Right forelimb (tissue), 1 donor: ENCODE results near the gene CLIC3.
A peak's percentile ranks its signal among the peaks of the same experiment; 100 is the strongest.

ENCODE experiments used
- DNase-seq: peaks from one replicate; pipeline ENCODE4 v3.0.0-alpha.2; 2018

The CLIC3 gene

DNA sequence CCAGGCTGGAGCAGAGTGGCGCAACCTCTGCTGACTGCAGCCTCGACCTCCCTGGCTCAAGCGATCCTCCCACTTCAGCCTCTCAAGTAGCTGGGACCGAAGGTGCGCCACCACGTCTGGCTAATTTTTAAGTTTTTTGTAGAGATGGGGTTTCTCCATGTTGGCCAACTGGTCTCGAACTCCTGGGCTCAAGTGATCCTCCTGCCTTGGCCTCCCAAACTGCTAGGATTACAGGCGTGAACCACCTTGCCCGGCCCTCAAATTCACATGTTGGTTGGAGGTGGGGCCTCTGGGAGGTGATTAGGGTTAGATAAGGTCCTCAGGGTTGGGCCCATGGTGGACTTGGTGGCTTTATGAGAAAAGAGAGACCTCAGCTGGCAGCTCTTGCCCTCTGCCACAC, 34.2 kb downstream of the CLIC3 start:
- DNase-seq: no peak

DNA sequence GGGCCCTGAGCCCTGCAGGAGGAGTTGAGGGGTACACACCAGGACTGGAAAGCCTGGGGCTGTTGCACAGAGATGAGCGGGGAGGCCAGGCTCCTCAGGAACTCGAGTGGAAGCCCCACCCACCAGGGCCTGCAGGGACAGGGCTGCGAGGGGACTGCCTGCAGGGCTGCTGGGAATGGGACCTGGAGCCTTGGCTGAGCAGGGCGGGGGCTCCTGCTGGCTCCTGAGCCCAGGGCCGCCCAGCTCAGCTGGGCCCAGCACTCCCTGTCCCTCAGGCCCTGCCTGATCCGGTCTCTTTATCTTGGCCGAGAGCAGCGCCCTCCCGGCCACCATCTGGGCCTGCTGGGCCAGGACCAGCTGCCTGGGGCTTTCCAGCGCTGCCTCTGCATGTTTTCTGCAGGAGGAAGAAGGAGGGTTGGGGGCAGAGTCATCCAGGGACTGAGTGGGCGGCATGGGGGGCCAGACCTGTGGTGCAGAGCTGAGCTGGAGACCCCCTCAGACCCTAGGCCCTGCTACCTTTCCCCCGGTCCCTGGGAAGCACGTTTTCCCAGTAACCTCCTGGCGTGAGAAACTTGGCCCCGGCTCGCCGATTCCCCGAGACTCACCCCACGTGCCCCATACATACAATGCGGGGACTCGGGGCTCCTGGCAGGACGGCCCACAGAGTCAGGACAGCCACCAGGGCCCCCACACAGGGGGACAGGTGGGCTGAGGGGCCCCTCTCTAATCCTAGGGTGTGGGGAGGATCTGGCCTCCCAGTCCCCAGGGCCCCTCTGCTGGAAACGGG, 34.9 kb downstream of the CLIC3 start:
- DNase-seq: no peak

DNA sequence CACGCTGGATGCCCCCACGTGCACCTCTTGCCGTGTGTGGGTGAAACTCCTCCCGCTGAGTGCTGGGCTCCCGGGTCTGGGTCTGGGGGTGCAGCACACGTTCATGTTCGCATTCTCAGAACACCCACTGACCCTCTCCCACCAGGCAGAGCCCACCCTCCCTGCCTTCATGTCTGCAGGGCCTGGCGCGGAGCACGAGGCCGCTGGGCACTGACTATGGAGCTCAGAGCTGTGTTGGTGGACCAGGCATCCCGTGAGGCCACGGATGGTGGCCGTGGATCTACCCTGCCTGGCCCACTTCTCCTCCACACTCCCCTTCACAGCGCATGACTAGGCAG, 35.5 kb downstream of the CLIC3 start:
- no peak for DNase-seq

DNA sequence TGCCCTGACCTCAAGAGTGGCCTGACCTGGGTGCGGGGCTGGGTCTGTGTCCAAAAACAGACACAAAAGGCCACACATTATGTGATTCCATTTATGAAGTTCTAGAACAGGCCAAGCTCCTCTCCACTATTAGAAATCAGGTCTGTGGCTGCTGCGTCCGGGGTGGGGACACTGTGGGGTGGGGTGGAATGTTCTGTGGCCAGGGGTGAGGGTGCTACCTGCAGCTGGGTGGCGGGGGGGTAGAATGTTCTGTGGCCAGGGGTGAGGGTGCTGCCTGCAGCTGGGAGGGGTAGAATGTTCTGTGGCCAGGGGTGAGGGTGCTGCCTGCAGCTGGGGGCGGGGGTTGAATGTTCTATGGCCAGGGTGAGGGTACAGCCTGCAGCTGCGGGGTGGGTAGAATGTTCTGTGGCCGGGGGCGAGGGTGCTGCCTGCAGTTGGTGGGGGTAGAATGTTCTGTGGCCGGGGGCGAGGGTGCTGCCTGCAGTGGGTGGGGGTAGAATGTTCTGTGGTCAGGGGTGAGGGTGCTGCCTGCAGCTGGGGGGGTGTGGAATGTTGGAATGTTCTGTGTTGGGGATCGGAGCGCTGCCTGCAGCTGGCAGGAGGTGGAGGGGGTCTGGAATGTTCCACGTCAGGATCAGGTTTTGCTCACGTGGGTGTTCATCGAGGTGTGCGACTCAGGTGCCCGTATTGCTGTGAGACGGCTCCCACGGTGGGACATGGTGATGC, 36.0 kb downstream of the CLIC3 start:
- DNase-seq: no peak

DNA sequence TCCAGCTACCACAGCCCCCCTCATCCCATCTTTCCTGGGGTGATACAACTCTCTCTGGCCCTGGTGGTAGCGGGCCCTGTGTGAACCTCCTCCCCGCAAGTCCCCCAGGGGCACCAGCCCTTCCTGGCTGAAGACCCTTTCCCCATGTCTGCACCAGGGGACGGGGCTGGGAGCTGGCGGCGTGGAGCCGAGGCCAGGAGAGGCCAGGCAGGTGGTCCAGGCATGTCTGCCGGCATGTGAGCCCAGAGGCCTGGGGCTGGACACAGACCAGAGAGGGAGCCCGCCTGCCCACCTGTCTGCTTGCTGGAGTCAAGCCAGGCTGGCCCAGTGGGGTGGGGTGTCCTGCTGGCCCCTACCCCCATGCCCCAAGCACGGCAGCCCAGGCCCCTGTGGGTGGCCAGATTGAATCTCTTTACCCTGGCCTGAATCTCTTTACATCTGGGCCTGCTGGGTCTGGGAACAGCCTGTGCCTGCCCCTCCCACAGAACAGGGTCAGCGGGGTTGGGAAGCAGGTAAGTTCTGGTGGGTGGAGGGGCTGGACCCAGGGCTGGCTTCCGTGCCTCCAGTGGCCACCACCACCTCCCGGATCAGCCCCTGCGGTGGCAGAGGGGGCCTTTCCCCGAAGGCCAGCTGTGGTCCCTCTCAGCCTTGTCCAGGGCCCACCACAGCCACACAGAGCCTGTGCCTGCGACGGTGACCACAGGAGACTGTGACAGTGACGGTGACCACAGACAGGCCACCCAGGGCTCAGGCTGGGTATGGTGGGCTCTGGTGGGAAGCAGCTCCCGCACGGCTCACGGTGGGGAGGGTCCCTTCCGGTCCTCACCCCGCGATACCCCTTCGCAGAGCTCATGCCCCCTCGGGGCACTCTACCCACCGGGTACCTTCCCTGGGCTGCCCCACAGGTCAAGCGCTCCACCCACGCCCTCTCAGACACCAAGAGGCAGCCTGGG, 37.2 kb downstream of the CLIC3 start:
- no peak for DNase-seq

DNA sequence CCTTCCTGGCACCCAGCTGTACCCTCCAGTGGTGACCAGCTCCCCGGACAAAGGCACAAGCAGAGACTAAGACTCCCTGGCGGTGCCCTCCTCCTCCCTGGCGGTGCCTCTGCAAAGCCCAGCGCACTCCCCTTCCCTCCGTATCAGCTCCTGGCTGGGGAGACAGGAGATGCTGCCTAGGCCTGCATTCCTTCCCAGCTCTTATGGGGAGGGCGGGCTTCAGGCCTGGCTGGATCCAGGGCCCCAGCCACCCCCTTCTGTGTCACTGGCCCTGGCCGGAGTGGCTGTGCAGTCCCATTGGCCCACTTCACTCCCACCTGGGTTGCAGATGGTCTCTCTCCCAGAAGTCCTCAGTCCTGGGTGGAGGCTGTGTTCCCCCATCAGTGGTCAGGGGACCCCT, 37.9 kb downstream of the CLIC3 start:
- DNase-seq: no peak

DNA sequence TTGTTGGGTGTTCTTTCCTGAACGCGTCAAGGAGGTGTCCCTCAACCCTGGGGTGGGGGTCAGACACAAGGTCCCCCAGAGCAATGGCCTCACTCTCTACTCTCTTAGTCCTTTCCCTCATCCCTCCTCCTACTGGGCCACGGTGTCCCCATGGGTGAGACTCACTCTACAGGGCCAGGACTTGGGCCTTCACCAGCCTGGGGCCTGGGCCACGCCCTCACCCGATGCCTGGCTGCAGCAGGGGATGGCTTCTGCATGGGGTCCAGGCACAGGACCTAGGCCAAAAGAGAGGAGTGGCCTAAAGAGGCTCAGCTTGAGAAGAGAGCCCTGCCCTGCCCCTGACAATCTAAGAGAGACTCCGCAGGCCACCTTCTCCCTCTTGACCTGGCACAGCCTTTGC, 38.5 kb downstream of the CLIC3 start:
- no peak for DNase-seq

DNA sequence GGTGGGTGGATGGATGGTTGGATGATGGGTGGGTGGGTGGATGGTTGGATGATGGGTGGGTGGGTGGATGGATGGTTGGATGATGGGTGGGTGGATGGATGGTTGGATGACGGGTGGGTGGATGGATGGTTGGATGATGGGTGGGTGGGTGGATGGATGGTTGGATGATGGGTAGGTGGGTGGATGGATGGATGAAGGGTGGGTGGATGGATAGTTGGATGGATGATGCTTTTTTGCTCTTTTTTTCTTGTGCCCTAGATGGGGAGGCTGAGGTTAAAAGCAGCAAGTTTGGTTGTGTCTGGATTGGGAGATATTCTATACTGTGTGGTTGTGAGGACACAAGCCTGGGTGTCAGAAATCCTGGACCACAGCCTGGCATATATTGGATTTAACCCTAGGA, 38.9 kb downstream of the CLIC3 start:
- DNase-seq: no peak

DNA sequence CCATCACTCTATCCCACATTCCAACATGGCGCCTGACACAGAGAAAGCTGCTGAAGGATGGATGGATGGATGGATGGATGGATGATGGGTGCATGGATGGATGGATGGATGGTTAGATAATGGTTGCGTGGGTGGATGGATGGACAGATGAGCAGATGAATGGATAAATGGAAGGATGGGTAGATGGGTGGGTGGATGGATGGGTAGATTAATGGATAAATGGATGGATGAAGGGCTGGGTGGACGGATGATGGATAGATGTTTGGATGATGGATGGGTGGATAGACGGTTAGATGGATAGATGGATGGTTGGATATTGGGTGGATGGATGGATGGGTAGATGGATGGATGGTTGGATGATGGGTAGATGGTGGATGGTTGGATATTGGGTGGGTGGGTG, 39.8 kb downstream of the CLIC3 start:
- DNase-seq: no peak

DNA sequence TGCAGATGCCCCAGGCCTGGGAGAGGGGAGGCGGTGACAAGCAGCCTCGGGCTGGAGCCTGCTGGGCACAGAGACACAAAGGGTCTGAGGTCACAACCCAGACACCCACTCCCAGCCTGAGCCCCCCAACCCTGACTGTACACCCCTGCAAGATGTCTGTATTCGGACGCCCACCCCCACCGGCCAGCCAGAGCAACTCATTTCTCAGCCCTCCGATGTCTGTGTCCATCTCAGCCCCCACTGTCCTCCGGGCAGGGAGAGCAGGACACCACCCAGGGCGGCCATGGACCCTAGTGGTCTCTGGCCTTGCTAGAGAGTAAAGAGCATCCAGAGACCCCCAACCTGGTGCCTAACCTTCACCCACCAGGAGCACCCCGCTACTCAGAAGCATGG, 40.4 kb downstream of the CLIC3 start:
- DNase-seq: no peak

DNA sequence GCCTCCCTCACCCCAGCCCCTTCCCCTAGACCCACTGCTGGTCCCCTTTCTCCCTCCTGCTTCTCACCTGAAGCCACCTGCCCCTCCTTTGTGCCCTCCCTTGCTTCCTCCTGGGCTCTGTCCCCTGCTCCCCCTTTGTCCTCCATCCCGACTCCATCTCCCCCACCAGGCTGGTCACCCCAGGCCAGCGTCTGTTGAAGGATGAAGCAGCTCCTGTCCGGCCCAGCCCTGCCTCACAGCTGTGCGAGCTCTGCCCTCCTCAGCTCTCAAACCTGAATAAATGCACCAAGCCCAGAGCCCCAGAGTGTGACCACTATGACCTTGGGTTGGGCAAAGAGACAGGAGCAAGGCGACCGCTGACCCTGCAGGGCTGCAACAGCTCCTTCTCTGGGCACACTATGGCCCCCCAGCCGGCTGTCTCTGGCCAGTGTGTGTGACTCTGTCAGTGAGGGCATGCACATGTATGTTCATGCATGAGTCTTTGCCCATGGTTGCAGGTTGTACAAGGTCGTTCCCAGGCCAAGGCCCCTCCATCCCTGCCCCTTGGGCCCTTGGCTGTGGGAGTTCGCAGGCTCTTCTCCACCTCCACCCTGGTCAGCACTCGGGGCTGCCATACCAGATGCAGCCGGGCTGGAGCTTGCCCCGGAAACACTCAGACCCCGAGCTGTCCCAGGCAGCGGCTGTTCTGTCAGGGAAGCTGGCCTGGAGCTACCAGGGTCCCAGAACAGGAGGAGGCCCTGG, 41.0 kb downstream of the CLIC3 start:
- no peak for DNase-seq

DNA sequence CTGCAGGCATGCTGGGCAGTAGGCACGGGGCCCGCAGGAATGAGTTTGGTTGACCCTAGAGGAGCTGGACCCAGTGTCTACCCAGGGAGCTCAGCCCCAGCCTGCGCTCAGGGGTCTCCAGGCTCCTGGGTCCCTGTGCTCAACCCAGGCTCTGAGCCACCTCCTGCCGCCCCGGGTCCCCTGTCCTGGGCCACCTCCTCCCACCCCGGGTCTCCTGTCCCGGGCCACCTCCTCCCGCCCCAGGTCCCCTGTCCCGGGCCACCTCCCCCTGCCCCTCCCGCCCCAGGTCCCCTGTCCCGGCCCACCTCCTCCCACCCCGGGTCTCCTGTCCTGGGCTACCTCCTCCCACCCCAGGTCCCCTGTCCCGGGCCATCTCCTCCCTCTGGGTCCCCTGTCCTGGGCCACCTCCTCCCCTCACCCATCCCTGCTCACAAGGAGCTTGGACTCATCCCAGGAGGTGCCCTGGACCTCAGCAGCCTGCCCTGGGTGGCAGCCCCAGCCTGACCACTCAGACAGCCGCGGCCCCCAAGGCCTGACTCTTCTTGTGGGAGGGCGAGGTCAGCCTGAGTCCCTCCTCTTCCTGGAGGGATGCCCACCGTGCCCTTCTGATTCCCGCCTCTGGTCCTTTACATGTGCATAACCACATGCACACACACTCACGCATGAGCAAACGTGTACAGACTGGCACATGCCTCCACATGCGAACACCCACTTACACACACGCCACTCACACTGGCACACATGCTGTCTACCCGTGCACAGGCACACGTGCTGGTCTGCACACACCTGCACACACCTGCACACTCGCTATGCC, 41.9 kb downstream of the CLIC3 start:
- no peak for DNase-seq

DNA sequence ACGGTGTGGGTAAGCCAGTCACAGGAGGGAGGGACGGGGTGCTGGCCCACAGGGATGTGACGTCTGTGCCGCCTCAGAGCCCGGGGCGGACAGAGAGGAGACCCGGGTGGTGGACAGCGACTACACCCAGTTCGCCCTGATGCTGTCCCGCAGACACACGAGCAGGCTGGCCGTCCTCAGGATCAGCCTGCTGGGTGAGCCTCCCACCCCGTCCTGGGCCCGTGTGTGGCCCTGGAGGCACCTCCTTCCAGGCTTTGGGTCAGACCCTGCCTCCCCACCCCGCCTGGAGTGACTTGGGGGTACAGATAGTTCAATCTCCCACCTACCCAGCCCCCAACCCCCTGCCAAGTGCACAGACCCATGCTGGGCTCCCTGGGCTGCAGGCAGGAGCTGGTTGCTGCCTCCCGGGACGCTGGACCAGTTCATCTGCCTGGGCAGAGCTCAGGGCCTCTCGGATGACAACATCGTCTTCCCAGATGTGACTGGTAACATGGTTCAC, 42.5 kb downstream of the CLIC3 start:
- no peak for DNase-seq

DNA sequence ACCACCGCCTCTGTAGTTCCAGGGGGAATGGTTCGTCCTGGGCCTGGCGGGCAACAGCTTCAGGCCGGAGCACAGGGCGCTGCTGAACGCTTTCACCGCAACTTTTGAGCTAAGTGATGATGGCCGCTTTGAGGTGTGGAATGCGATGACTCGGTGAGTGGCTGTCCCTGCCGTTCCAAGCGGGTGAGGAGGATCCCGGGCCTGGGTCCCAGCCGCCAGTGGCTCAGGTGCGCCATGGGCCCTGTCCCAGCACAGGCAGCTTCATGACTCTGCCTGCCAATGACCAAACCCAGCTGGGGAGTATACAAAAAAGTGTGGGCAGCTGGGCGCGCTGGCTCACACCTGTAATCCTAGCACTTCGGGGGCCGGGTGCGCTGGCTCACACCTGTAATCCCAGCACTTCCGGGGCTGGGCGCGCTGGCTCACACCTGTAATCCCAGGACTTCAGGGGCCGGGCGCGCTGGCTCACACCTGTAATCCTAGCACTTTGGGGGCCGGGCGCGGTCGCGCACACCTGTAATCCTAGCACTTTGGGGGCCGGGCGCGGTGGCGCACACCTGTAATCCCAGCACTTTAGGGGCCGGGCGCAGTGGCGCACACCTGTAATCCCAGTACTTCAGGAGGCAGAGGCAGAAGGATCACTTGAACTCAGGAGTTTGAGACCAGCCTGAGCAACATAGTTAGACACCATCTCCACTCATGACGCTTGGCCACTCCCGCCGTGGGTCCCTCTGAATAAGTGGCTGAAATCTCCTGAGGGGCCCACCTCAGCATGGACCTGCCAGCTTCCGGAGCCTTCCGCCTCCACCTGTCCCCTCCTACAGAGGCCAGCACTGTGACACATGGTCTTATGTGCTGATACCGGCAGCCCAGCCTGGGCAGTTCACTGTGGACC, 43.2 kb downstream of the CLIC3 start:
- no peak for DNase-seq

DNA sequence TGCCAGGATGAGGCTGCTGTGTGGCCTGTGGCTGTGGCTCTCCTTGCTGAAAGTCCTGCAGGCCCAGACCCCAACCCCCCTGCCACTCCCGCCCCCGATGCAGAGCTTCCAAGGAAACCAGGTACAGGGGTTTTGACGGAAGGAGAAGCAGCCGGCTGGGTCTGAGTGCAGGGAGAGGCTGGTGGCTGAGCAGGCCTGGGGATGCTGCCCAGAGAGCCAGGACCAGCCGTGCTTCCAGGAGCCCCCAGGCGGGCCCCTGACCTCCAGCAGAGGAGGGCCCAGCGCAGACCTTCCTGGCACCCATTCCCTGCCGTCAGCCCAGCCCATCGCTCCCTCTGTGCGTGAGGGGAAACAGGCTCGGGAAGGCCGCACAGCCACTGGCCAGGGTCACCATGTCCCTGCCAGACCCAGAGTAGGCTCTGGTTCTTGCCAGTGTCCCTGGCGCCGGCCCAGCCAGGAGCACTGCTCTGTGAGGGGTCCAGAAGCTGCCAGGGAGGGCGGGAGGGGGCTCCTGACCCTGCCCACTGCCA, 44.0 kb downstream of the CLIC3 start:
- no peak for DNase-seq

DNA sequence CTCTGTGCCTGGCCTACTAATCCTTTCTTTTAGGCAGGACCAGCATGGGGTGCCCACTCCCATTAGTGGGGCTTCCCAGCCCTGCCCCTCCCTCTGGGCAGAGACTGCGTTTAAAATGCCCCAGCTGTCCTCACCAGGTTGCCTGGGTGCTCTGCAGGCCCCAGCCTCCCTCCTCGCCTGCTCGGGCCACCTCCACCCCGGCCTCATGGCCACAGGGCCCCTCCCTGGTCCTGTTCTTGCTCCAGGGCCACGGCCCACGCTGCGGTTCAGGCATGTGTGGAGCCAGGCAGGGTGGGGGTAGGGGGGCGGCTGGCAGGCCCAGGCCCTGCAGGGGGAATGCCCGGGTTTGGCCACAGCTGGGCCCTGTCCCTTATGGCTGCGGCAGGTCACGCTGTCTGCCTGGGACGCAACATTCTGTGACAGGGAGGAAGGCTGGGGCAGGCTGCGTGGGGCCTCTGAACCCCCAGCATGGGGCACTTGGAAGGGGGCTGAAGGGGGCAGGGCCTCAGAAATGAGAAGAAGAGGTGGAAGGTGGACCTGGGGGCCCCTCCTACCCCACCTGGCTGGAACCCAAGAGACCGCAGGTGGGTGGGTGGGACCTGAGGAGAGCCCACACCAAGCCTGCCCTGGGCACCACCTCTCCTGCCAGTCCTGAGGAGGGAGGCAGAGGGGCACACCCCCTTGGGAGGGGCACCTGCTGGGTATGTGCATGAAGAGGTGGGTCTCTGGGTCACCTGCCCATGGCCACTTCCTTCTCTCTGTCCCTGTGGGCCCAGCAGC, 44.6 kb downstream of the CLIC3 start, which contains the start of gene LCN12:
LCN12 (plus strand) TSS at position 733 of the 780 bp plus-strand sequence. CDS start 55 bp downstream, outside the sequence.
- DNase-seq: no peak

DNA sequence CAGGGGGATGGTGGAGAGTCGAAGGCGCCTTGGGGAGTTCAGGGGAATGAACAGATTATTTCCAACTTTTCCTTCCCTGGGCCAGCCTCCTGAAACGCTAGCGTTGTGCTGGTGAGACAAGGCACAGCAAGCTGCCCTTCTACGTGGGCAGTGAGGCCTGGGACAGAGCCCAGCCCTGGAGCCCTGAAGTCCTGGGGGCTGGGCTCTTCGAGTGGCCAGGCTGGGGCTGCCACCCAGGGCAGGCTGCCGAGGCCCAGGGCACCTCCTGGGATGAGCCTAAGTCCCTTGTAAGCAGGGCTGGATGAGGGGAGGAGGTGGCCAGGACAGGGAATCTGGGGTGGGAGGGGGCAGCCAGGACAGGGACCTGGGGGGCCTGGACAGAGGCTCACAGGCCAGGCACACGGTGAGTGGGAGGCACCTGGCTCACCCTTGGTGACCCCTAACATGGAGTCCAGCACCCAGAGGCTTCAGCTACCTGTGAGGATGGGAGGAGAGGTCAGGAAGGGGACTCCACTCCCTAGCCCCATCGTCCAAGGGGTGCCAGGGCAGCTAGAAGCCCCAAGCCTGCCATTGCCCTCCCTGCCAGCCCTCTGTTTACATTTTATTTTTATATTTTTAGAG, 45.6 kb downstream of the CLIC3 start:
- DNase-seq: no peak

DNA sequence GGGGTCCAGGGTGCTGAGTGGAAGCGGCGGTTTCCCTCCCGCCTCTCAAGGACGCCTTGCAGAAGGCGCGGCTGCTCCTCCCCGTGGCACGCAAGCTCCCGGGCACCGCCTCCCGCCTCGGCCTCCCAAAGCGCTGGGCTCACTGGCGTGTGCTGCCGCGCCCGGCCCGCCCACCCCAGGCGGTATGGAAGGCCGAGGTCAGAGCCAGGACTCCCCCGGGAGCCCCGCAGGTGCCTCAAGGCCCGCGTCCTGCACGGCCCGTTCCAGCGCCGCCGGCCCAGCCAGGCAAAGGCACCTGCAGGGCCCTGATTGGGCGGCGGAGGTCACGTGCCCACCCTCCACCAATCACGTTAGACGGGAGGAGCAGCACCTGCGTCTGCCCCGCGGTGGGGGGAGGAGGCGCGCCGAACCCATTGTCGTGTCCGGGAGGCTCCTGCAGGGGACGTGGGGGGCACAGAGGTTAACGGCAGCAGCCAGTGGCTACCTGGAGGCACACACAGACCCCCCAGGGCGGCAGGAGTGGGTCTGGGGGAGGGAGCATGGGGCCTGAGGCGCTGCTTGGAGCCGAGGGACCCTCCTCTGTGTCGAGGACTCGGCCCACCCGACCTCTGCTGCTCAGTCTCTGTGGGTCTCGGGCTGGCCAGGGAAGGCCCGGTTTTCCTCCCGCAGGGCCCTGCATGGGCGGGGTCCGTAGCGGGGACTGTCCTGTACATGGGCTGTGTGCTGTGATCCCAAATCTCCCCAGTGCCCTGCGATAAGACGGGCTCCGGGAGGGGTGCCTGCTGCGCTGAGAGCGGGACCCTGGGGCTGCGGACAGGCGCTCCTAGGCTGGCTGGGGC, 46.3 kb downstream of the CLIC3 start:
- DNase-seq: peak; percentile 92
